ENCODE data around the gene SERTM2. TPM values are rescaled to one million over a fixed set of nuclear protein-coding genes. Genes with fewer than 3 reads are reported as not detected.

The SERTM2 gene
- total RNA-seq, 1 experiment from 2014 or later = not detected

GRCh38 chrX:111519215-111519614 is 7.8 kb downstream of the SERTM2 start:
- DNase-seq (ENCODE audit: low read depth, low spot score) (no peak), ATAC-seq (no peak)
- no peak overlapping the region for H2AFZ ChIP-seq (ENCODE audit: low read depth, low read length, poor library complexity, severe bottlenecking)
- TF ChIP-seq CBX3 (IDR thresholded peaks at IDR 0.05; ENCODE audit: low read depth) (no peak), FOSL1 (IDR thresholded peaks at IDR 0.05; ENCODE audit: low read depth) (no peak), ATF3 (IDR thresholded peaks at IDR 0.05) (no peak), ELF1 (IDR thresholded peaks at IDR 0.05; ENCODE audit: borderline replicate concordance, low read depth) (no peak), JUND (IDR thresholded peaks at IDR 0.05) (no peak), ZNF274 (IDR thresholded peaks at IDR 0.05; ENCODE audit: low read depth, low read length) (no peak), SIN3A (IDR thresholded peaks at IDR 0.05; ENCODE audit: low read depth) (no peak), POLR2A (IDR thresholded peaks at IDR 0.05; ENCODE audit: borderline replicate concordance, extremely low read depth, insufficient read depth, insufficient read length) (no peak), EZH2 (IDR thresholded peaks at IDR 0.05) (no peak), TCF7L2 (IDR thresholded peaks at IDR 0.05; ENCODE audit: borderline replicate concordance, extremely low read depth, insufficient read depth, insufficient read length) (no peak), ZBTB33 (IDR thresholded peaks at IDR 0.05; ENCODE audit: extremely low read depth, insufficient replicate concordance, low read length) (no peak), ZFX (IDR thresholded peaks at IDR 0.05) (no peak), POLR2AphosphoS5 (IDR thresholded peaks at IDR 0.05; ENCODE audit: low read depth, low read length) (no peak), SRF (IDR thresholded peaks at IDR 0.05; ENCODE audit: low read depth) (no peak), EGR1 (IDR thresholded peaks at IDR 0.05; ENCODE audit: low read depth) (no peak), REST (IDR thresholded peaks at IDR 0.05; ENCODE audit: low read depth) (no peak), CTCF (IDR thresholded peaks at IDR 0.05 in 2 of 3, conservative IDR thresholded peaks at IDR 0.05 in 1 of 3; ENCODE audit: borderline replicate concordance in 1 of 3, insufficient read depth in 1 of 3, low read depth in 2 of 3, low read length in 2 of 3) (no peak), SP1 (IDR thresholded peaks at IDR 0.05; ENCODE audit: low read depth) (no peak)
- H3K79me2 ChIP-seq (ENCODE audit: insufficient read depth, low read length) = no peaks in the 10 kb centered on the region
- H3K36me3 ChIP-seq (ENCODE audit: control insufficient read depth in 1 of 2, insufficient read depth in 2 of 2, low read length in 2 of 2) = no peaks in the 10 kb centered on the region
- RAD21 ChIA-PET (ENCODE audit: low non-redundant PET in 1 of 2, low total read pairs in 2 of 2, uncharacterized antibody in 2 of 2, unreplicated experiment in 2 of 2) = no interaction called here
- H3K4me3 ChIP-seq (replicated peaks in 1 of 2; ENCODE audit: low read depth in 1 of 2, low read length in 2 of 2) = no peak overlapping the region
- no peak overlapping the region for H3K9ac ChIP-seq (ENCODE audit: low read length)
- no peaks in the 10 kb centered on the region for H4K20me1 ChIP-seq (ENCODE audit: insufficient read depth)
- intact Hi-C loops (cut with micrococcal nuclease) = no loop called here
- H3K9me3 ChIP-seq (ENCODE audit: control insufficient read depth in 1 of 2, insufficient read depth in 1 of 2, low read depth in 1 of 2, low read length in 2 of 2) = no peaks in the 10 kb centered on the region
- BruUV-seq (replicated peaks) = no TSS peak
- CTCF ChIA-PET = no interaction called here
- no peak overlapping the region for H3K27ac ChIP-seq (ENCODE audit: low read depth, low read length)
- no peaks in the 10 kb centered on the region for H3K9me2 ChIP-seq (ENCODE audit: insufficient read depth)
- POLR2A ChIA-PET = no interaction called here
- peaks cover 2% of the 10 kb centered on the region; the same call in 1 of the 2 replicates for H3K27me3 ChIP-seq (ENCODE audit: insufficient read depth, low read length)
- H3K4me1 ChIP-seq (ENCODE audit: control insufficient read depth in 1 of 2, insufficient read depth in 2 of 2, low read length in 2 of 2) = no peaks in the 10 kb centered on the region
- no peak overlapping the region for H3K4me2 ChIP-seq (ENCODE audit: low read length)

Data from HCT116 (cell line).